Astrocyte of the spinal cord (primary cell): ENCODE measurements around the gene KRTAP6-2.

Experiments
- DNase-seq: peaks from one replicate; pipeline ENCODE4 v3.0.0; 2011; ENCODE audit warnings: low read depth, low spot score
- H3K4me3 ChIP-seq: 2 replicates; pipeline ENCODE4 v1.5.1; 2011; ENCODE audit warnings: low read depth, mild to moderate bottlenecking, low read length, moderate library complexity
- CTCF ChIP-seq: IDR thresholded peaks from 2 replicates; pipeline ENCODE4 v1.5.1; 2012; ENCODE audit warnings: low read depth, mild to moderate bottlenecking, low read length, inconsistent platforms
- in situ Hi-C: cut with HindIII; loops from 2 replicates; pipeline ENCODE4 v1.10.0; 2017; ENCODE audit warnings: low sequenced_read_pairs

Gene KRTAP6-2

DNA sequence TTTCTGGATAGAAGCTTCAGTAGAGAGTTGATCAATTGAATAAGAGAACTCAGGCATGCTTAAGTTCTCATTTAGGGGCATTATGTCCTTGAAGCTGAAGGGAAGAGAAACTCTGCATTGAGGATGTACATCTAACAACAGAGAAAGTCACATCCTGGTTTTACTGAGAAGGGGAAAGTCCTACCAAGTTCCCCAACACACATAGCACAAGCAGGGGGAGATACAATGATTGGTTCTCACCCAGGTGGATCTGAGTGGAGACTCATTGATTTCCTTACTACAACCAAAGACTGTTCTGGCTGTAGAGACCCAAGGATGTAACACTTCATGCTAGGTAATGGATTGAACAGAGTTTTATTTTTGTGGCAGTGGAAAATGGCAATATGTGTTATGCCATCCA, 16.5 kb upstream of the KRTAP6-2 start:
- no peak overlapping the region for H3K4me3 ChIP-seq
- TF ChIP-seq CTCF, result no peak
- no peak for DNase-seq
- in situ Hi-C loops, result no loop called here

GRCh38 chr21:30613836-30614235, 15.1 kb upstream of the KRTAP6-2 start, which contains the start of gene KRTAP6-1:
KRTAP6-1 (minus strand) TSS chr21:30613930; CDS start chr21:30613904, 26 bp downstream.
- in situ Hi-C loops, result no loop called here
- no peak for TF ChIP-seq CTCF

DNA sequence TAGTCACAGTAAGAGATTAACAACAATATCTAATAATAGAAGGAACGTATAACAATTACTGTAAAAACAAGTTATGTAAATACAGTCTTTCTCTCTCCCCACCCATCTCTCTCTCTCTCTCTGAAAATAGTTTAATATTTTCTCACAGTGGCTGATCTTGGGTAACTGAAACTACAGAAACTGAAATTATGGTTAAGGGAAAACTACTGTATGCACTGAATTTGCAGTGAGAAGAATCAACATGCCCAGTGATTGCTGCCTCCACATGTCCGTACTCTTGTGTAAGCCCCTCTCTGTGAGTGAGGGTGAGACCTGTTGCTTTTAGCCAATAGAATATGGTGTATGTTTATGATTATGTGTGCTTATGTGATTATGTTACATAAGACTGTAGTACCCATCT, 13.4 kb upstream of the KRTAP6-2 start:
- no peak for TF ChIP-seq CTCF
- in situ Hi-C loops, result no loop called here
- no peak for DNase-seq
- H3K4me3 ChIP-seq, result no peak overlapping the region

More at GRCh38 chr21:30613836-30614235, 15.1 kb upstream of the KRTAP6-2 start, which contains the start of gene KRTAP6-1:
- no peak within 1 kb of the TSS for H3K4me3 ChIP-seq
- no peak for DNase-seq

GRCh38 chr21:30605968-30606367, 7.3 kb upstream of the KRTAP6-2 start:
- in situ Hi-C loops, result no loop called here
- TF ChIP-seq CTCF, result no peak
- DNase-seq, result no peak
- H3K4me3 ChIP-seq, result no peak overlapping the region

DNA sequence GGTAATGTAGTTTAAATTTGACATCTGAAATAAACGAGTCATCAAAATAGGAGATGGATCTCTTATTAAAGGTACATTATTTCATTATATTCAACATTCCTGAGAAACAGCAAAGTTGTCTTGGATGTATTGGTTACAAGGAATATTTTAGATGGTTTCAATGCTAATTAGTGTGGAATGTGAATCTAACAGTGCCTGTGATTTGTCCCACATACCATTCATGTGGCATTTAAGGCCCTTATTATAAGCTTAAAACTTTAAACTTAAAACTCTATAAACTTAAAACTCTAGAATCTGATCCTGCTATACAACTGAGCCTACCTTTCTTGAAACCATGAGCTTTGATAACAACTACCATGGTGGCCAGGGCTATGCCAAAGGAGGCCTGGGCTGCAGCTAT, 2.1 kb upstream of the KRTAP6-2 start, which contains the start of gene KRTAP22-1:
TSS of gene KRTAP22-1 (plus strand) at position 301 of the 400 bp plus-strand sequence.
- in situ Hi-C loops, result no loop called here
- DNase-seq, result no peak
- no peak for TF ChIP-seq CTCF
- H3K4me3 ChIP-seq, result no peak within 1 kb of the TSS

DNA sequence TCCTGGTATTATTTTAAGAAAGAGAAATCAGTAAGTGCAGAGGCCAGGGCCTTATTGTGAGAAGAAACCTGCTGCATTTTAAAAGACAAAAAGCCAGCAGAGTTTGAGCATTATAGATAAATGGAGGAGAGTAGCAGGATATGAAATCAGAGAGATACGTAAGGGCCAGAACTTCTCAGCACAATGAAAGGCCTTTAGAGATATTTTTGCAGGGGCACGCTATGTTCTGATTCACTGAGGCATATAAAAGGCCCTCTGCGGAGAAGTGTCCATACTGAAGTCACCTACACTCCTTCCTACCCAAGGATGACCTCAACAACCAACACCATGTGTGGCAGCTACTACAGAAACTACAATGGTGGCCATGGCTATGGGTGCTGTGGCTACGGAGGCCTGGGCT, 6.6 kb downstream of the KRTAP6-2 start, which contains the start of gene KRTAP6-3:
TSS of gene KRTAP6-3 (plus strand) at position 301 of the 400 bp plus-strand sequence. CDS start at position 307, 6 bp downstream.
- in situ Hi-C loops, result no loop called here
- no peak for TF ChIP-seq CTCF
- DNase-seq, result no peak
- H3K4me3 ChIP-seq, result no peak within 1 kb of the TSS
